Fibroblast of villous mesenchyme (primary cell): ENCODE results near the gene SIGLEC1. TPM values are rescaled to one million over a fixed set of nuclear protein-coding genes. Genes with fewer than 3 reads are reported as not detected.

Source experiments
- DNase-seq: peaks from one replicate; pipeline ENCODE4 v3.0.0-alpha.2; 2010; ENCODE audit warnings: low read depth
- H3K4me3 ChIP-seq: 2 replicates; pipeline ENCODE4 v1.5.1; 2011; ENCODE audit warnings: low read depth, mild to moderate bottlenecking, low read length
- total RNA-seq: library from RNA; depleted of rRNA; stranded (reverse); fragments of >200 nt; gene quantifications from 2 replicates; pipeline ENCODE4 v1.2.3, GENCODE V29; 2012
- TF ChIP-seq, protein P1 (sequence below): IDR thresholded peaks from 2 replicates; pipeline ENCODE4 v1.5.1; 2012; ENCODE audit warnings: low read depth, mild to moderate bottlenecking, low read length; ENCODE audit not compliant: insufficient read depth

The SIGLEC1 gene
- total RNA-seq, 1 donor, result not detected

DNA sequence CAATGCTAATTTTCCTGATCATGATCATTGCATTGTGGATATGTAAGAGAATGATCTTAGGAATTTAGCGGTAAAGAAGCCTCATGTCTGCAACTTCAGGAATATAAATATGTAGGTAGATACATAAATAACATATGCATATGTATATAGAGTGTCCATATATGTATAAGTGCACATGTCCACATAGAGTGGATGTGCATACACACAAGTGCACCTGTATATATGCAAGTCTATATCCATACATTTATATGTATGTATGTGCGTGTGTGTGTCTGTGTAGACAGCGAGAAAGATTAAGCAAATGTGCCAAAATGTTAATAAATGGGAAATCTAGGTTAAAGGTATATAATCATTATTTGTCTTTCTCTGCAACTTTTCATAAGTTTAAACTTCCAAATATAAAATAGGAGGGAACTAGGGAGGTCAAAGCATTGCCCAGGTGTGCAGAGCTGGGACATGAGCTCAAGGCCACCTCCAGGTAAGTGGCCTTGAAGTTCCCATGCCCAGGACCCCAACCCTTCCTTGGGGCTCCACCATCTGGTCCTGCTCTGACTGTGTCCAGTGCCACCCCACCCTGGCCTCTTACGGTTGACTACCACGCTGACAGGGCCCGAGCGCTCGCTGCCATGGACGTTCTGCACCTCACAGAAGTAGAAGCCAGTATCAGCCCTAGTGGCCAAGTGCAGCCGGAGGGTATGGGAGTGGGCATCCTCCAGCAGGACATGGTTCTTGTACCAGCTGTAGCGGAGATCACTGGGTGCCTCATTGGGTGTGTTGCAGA, 9.6 kb downstream of the SIGLEC1 start:
- H3K4me3 ChIP-seq, result no peak overlapping the region
- DNase-seq, result no peak

DNA sequence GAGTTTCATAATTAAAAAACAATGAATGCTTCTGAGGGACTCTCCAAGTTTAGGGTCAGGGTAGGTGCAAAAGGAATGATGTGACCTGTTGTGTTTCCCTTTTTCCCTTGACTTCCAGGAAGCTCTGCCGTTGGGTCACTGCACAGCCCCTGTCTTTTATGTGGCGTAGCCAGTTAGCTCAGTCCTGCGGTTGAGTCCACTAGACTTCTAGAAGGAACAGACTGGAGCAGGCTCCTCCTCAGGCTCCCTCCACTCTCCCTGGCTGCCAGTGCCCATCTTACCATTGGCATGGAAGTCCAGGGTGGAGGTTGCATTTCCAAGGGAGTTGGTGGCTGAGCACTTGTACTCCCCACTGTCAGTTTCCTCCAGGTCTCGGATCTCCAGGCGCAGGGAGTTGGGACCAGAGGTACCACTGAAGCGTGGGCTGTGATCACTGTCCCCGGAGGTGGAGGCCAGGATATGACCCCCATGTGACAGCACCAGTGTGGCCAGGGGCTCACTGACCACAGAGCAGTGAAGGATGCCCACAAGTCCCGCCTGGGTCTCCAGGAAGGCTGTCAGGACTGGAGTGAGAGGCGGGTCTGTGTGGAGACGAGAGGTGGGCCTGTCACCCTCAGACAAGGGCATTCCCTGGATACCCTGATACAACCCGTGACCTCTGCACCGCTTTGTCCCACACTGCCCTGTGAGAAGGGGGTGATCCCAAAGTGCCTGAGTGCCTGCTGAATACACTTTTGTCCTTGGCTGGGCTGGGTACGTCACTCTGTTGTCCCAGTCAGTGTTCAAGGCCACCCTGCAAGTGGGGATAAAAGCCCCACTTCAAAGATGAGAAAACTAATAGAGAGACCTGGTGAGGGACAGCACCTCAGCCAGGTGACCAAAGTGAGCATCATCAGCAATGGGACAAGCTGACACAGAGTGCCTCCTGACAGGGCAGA, 11.1 kb downstream of the SIGLEC1 start:
- TF ChIP-seq, protein P1, sequence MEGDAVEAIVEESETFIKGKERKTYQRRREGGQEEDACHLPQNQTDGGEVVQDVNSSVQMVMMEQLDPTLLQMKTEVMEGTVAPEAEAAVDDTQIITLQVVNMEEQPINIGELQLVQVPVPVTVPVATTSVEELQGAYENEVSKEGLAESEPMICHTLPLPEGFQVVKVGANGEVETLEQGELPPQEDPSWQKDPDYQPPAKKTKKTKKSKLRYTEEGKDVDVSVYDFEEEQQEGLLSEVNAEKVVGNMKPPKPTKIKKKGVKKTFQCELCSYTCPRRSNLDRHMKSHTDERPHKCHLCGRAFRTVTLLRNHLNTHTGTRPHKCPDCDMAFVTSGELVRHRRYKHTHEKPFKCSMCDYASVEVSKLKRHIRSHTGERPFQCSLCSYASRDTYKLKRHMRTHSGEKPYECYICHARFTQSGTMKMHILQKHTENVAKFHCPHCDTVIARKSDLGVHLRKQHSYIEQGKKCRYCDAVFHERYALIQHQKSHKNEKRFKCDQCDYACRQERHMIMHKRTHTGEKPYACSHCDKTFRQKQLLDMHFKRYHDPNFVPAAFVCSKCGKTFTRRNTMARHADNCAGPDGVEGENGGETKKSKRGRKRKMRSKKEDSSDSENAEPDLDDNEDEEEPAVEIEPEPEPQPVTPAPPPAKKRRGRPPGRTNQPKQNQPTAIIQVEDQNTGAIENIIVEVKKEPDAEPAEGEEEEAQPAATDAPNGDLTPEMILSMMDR, result no peak
- no peak for DNase-seq
- H3K4me3 ChIP-seq, result no peak overlapping the region

More for the DNA sequence above, 9.6 kb downstream of the SIGLEC1 start:
- TF ChIP-seq, protein P1, result no peak

DNA sequence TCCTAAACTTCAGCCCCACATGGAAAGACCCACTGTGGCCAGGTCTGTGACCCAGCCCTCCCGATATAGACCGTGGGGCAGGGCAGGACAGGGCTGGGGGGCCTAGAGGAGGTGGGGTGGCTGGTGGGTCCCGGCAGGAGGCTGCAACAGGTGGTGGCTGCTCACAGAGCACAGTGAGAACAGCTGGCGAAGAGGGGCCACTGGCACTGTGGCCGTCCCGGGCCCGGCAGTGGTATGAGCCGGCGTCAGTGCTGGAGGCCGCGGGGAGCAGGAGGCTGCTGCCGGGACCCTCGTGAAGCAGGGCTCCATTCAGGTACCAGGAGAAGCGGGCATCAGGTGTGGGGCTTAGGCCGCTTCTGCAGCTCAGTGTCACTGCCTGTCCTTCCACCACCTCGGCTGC, 13.4 kb downstream of the SIGLEC1 start:
- H3K4me3 ChIP-seq, result no peak overlapping the region
- TF ChIP-seq, protein P1, result no peak
- DNase-seq, result no peak

DNA sequence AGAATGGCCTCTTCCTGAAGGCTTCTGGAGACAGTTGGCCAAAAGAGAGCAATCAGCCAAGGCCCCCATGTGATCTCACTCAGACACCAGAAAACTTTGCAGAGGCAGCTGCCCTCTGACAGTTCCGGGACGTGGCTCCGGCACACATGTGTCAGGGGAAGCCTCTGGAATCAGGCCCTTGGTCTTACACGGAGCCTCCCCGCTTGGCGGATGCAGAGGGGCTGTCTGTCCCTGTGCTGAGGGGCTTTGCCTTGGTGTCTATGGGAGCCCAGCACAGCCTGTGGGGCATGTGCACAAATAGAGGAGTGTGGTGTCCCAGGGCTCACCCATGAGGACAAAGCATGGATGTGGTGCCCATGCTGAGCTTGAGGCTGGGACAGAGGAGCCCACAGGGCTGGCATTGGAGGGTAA, 13.8 kb downstream of the SIGLEC1 start:
- H3K4me3 ChIP-seq, result no peak overlapping the region
- no peak for DNase-seq
- TF ChIP-seq, protein P1, result no peak

DNA sequence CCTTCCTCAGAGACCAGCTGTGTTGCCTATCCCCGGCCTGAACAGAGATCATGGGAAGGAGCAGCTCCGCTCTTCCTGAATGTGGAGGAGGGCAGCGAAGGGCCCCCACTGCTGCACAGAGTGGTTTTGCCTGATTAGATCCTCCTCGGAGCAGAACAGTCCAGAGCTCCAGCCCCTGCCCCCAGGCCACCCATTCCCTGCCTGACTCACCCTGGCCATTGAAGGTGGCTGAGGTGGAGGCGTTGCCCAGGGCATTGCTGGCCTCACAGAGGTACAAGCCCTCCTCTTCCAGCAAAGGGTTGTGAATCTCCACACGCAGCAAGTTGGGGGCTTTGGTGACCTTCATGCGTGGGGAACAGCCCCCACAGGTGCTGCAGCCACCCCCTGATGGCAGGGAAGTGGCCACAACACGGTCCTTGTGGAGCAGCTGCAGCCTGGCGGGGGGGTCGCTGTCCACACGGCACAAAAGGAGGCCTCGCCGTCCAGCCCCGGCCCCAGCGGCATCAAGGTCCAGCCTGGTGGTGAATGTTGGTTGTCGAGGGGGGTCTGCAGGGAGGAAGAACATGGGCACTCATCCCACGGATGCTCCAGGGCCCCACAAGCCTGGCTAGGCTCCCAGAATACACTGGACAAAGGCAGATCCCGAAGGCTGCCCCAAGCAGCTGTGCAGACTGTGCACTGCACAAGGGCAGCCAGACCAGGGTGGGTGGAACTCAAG, 14.7 kb downstream of the SIGLEC1 start:
- no peak for DNase-seq
- H3K4me3 ChIP-seq, result no peak overlapping the region
- TF ChIP-seq, protein P1, result no peak

DNA sequence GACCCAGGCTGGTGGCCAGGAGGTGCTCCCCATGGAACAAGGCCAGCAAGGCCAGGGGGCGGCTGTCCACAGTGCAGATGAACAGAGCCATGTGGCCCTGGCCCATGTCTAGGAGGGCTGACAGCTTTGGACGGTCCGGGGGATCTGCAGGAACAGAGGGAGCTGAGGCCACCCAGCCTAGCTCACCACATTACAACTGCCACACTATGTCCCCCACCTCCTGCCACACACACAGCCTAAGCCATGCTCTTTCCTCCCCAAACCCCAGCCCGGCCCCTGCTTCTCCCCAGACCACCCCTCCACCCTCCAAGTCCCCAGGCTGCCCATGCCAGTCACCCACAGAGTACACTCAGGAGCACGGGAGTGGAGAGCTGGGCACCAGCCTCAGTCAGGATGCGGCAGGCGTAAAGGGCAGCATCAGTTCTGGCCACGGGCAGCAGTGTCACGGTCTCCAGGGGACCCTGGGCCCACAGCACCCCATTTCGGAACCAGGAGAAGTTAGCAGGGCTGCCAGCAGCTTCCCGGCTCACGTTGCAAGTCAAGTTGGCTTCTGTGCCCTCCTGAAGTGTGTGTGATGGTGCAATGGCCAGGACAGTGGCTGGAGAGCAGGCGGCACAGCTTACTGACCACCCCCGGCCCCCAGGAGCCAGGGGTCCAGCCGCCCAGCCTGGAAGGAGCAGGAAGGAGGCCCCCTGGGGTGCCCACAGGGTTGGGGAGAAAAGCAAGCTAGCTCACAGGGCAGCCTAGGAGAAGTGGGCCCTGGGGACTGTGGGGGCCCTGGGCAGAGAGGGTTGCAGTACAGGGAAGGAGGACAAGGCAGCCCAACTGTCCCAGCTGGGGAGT, 15.4 kb downstream of the SIGLEC1 start:
- no peak overlapping the region for H3K4me3 ChIP-seq
- TF ChIP-seq, protein P1, result no peak
- DNase-seq, result no peak
